Measurements from ENCODE around the gene GJA3. TPM values are rescaled to one million over a fixed set of nuclear protein-coding genes. Genes with fewer than 3 reads are reported as not detected.

Gene GJA3
- total RNA-seq, 1 experiment from 2014 or later = 0.92 TPM

DNA sequence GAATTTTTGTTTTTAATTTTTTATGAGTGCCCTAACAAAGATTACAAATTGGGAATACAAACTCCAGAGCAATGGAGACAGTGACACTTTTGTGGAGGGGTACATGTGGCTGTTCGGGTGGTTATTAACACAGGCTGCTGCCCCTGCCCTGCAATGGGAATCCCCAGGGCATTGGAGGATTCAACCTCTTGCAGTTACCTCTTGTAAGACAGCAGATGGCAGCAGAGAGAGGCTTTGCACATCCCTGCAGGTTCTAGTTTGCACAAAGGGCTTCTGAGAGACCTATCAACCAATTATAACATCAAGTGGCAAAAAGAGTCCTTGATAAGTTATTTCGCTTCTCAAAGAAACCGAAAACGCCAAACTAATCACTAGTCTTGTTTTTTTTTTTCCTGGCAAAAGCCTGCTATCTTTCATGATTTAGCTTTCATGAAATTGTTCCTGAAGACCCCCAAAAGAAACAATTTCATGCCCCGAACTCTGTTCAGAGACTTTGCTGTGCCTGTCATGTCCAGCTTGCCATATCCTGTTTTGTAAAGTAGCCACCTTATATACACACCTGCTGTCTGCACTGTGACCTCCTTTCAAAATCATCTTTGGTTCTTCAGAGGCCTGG lies 21.5 kb upstream of the GJA3 start:
- Mint-ChIP-seq H3K27me3 (ENCODE audit: low read depth) (peaks cover 5% of the 10 kb centered on the region; the same call in 1 of the 2 replicates), H3K4me3 (no peak overlapping the region), H3K27ac (no peak overlapping the region), H3K36me3 (ENCODE audit: insufficient read depth in 1 of 3, low read depth in 3 of 3) (no peaks in the 10 kb centered on the region), H3K4me1 (no peaks in the 10 kb centered on the region), H3K9me3 (no peaks in the 10 kb centered on the region; a peak in 1 of 5 replicates)
- Histone ChIP-seq H2BK120ac (ENCODE audit: low read depth, low read length, poor library complexity, severe bottlenecking) (no peak overlapping the region), H3K4ac (ENCODE audit: low read depth, low read length) (no peak overlapping the region), H2AK5ac (ENCODE audit: insufficient read length, low read length) (no peak overlapping the region), H4K20me1 (ENCODE audit: control insufficient read depth, insufficient read depth, insufficient read length) (no peaks in the 10 kb centered on the region), H3K23me2 (ENCODE audit: insufficient read length, low read depth, low read length, poor library complexity, severe bottlenecking) (no peaks in the 10 kb centered on the region), H3K56ac (ENCODE audit: insufficient read length, low read depth, low read length) (no peak overlapping the region), H3K9me3 (ENCODE audit: control insufficient read depth, low read depth, low read length) (no peaks in the 10 kb centered on the region), H3K27me3 (ENCODE audit: insufficient read depth, low read length) (no peaks in the 10 kb centered on the region), H2BK20ac (ENCODE audit: low read depth, low read length, poor library complexity, severe bottlenecking) (no peak overlapping the region), H3K4me1 (ENCODE audit: insufficient read depth, low read length) (no peaks in the 10 kb centered on the region), H3K27ac (ENCODE audit: insufficient read length, low read depth, low read length) (no peak overlapping the region), H2BK15ac (ENCODE audit: low read depth, low read length) (no peak overlapping the region), H3K14ac (ENCODE audit: insufficient read depth, low read length) (no peak overlapping the region), H3K18ac (ENCODE audit: insufficient read length, low read depth, low read length) (no peak overlapping the region), H2AFZ (ENCODE audit: low read length) (no peak overlapping the region), H2BK5ac (ENCODE audit: insufficient read length, low read length) (no peak overlapping the region), H4K5ac (ENCODE audit: insufficient read length, low read depth, low read length) (no peak overlapping the region), H4K91ac (ENCODE audit: insufficient read length, low read depth, low read length) (no peak overlapping the region), H2BK12ac (ENCODE audit: insufficient read length, low read depth, low read length) (no peak overlapping the region), H4K8ac (replicated peaks; ENCODE audit: insufficient read length, low read depth, low read length) (no peak overlapping the region), H3T11ph (ENCODE audit: low read length) (no peak overlapping the region), H3K23ac (ENCODE audit: insufficient read length, low read depth, low read length) (no peak overlapping the region), H3K9ac (ENCODE audit: extremely low read depth, insufficient read length, low read length) (no peak overlapping the region), H3K79me1 (ENCODE audit: insufficient read depth, low read depth, low read length, poor library complexity, severe bottlenecking) (no peaks in the 10 kb centered on the region), H3K79me2 (ENCODE audit: insufficient read depth, low read length) (no peaks in the 10 kb centered on the region), H3K4me2 (ENCODE audit: insufficient read depth, insufficient read length, low read length) (no peak overlapping the region)
- WGBS (ENCODE audit: extremely low coverage, insufficient read length, low lambda C conversion rate) = no CpG with 5 or more reads among the region's 5 CpGs
- peak; percentile 66 for DNase-seq
- TF ChIP-seq, protein P1, sequence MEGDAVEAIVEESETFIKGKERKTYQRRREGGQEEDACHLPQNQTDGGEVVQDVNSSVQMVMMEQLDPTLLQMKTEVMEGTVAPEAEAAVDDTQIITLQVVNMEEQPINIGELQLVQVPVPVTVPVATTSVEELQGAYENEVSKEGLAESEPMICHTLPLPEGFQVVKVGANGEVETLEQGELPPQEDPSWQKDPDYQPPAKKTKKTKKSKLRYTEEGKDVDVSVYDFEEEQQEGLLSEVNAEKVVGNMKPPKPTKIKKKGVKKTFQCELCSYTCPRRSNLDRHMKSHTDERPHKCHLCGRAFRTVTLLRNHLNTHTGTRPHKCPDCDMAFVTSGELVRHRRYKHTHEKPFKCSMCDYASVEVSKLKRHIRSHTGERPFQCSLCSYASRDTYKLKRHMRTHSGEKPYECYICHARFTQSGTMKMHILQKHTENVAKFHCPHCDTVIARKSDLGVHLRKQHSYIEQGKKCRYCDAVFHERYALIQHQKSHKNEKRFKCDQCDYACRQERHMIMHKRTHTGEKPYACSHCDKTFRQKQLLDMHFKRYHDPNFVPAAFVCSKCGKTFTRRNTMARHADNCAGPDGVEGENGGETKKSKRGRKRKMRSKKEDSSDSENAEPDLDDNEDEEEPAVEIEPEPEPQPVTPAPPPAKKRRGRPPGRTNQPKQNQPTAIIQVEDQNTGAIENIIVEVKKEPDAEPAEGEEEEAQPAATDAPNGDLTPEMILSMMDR (conservative IDR thresholded peaks at IDR 0.05) = peak; percentile 84
